Tibial nerve (tissue), 4 donors: ENCODE data around the gene HRH4. TPM values are rescaled to one million over a fixed set of nuclear protein-coding genes. Genes with fewer than 3 reads are reported as not detected.

Source experiments
- DNase-seq, 2 donors: peaks; one replicate each; pipeline ENCODE4 v3.0.0-alpha.2; 2019; ENCODE audit warnings: low spot score in 2 of 2
- H3K27ac ChIP-seq, 4 donors: fragments of 200-600 bp; sonication (generic) in 3 of 4; one replicate each; pipeline ENCODE4 v1.5.1; 2017 to 2019; ENCODE audit warnings: mild to moderate bottlenecking in 1 of 4
- H3K27me3 ChIP-seq, 2 donors: fragments of 200-600 bp; sonication (generic) in 1 of 2; one replicate each; pipeline versions ENCODE4 v1.5.1 to v1.6.0; 2017 to 2019
- H3K36me3 ChIP-seq, 3 donors: fragments of 200-600 bp; sonication (generic); one replicate each; pipeline ENCODE4 v1.5.1; 2018 to 2019
- H3K4me1 ChIP-seq, 4 donors: fragments of 200-600 bp; sonication (generic) in 3 of 4; one replicate each; pipeline ENCODE4 v1.5.1; 2017 to 2019
- H3K4me3 ChIP-seq, 4 donors: fragments of 200-600 bp; sonication (generic) in 3 of 4; one replicate each; pipeline ENCODE4 v1.5.1; 2017 to 2019; ENCODE audit warnings: mild to moderate bottlenecking in 1 of 4, moderate library complexity in 1 of 4
- H3K9me3 ChIP-seq, 4 donors: fragments of 200-600 bp; sonication (generic) in 3 of 4; one replicate each; pipeline ENCODE4 v1.5.1; 2017 to 2019
- EP300 ChIP-seq, 2 donors: sonication (generic); formaldehyde crosslinking; IDR thresholded peaks; one replicate each; pipeline ENCODE4 v1.6.1; 2017; ENCODE audit warnings: antibody characterized with exemption in 2 of 2, mild to moderate bottlenecking in 1 of 2
- POLR2A ChIP-seq, 2 donors: fragments of 450-650 bp; IDR thresholded peaks; one replicate each; pipeline ENCODE4 v1.6.1; 2017; ENCODE audit warnings: antibody characterized with exemption in 2 of 2, mild to moderate bottlenecking in 2 of 2, moderate library complexity in 2 of 2
- WGBS, 2 donors: methylation state at CpG; one replicate each; pipeline ENCODE4 v1.1.5; 2018; 5-methylcytosine and 5-hydroxymethylcytosine counted together
- total RNA-seq, 4 donors: library from RNA; depleted of rRNA; stranded (reverse); fragments of >200 nt; gene quantifications; one replicate each; pipeline ENCODE4 v1.1.0, GENCODE V29; 2016
- TF ChIP-seq, protein P1 (sequence below), 5 experiments: fragments of 200-600 bp in 3 of 5; fragments of 450-650 bp in 2 of 5; sonication (generic) in 3 of 5; IDR thresholded peaks; one replicate each; pipeline ENCODE4 v1.5.1; 2016 to 2019; ENCODE audit warnings: antibody characterized with exemption in 5 of 5, mild to moderate bottlenecking in 3 of 5, moderate library complexity in 2 of 5

The HRH4 gene
- total RNA-seq, 4 donors from 2014 or later, result 0.60 TPM; not detected in 3

DNA sequence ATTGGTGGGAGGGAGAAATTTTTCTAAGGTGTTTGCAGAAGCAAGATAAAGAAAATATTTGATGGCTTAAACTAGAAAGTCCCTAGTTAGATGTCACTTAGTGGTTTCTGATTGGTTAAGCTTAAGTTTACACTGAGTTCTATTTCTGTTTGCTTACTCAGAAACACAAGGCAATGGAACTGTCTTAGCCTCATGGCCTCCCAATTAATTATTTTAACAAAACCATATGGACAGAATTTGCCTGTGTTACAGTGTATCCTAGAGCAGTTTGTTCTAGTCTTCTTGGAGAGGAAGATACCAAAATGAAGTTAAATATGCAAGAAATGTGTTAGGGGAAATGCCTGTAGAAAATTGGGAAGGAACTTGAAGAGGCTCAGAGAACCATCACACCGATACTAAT, 38.6 kb upstream of the HRH4 start:
- no peak for DNase-seq
- Histone ChIP-seq H3K27ac (no peak overlapping the region), H3K36me3 (no peaks in the 10 kb centered on the region), H3K4me3 (no peak overlapping the region), H3K27me3 (peaks cover 0 to 74% of the 10 kb centered on the region in 2 donors), H3K4me1 (no peaks in the 10 kb centered on the region), H3K9me3 (no peaks in the 10 kb centered on the region)
- TF ChIP-seq EP300 (IDR thresholded peaks at IDR 0.05) (no peak), POLR2A (IDR thresholded peaks at IDR 0.05) (no peak)
- TF ChIP-seq, protein P1, sequence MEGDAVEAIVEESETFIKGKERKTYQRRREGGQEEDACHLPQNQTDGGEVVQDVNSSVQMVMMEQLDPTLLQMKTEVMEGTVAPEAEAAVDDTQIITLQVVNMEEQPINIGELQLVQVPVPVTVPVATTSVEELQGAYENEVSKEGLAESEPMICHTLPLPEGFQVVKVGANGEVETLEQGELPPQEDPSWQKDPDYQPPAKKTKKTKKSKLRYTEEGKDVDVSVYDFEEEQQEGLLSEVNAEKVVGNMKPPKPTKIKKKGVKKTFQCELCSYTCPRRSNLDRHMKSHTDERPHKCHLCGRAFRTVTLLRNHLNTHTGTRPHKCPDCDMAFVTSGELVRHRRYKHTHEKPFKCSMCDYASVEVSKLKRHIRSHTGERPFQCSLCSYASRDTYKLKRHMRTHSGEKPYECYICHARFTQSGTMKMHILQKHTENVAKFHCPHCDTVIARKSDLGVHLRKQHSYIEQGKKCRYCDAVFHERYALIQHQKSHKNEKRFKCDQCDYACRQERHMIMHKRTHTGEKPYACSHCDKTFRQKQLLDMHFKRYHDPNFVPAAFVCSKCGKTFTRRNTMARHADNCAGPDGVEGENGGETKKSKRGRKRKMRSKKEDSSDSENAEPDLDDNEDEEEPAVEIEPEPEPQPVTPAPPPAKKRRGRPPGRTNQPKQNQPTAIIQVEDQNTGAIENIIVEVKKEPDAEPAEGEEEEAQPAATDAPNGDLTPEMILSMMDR (IDR thresholded peaks at IDR 0.05), result no peak
- WGBS, 2 donors, result 77 to 90% methylated on average over 1 of the region's 1 CpG

DNA sequence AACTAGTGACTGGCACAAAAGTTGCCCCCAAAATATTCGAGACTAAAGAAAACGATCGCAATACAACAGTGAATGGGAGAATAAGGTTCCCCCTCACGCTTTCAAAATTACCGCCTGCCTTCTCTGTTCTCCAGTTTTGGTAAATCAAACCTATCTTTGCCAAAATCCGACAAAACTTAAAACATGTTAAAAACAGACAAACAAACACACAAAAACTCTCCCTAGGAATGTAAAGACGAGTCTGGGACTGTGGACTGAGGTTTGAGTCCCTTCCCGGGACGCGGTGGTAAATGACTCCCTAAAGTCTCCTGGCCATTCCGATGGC, 34.4 kb upstream of the HRH4 start:
- TF ChIP-seq, protein P1 (IDR thresholded peaks at IDR 0.05), result no peak
- TF ChIP-seq POLR2A (IDR thresholded peaks at IDR 0.05), result no peak
- no peak for TF ChIP-seq EP300 (IDR thresholded peaks at IDR 0.05)
- 28 to 30% methylated on average over 11 of the region's 11 CpGs for WGBS, 2 donors
- Histone ChIP-seq H3K4me1 (peaks cover 0 to 14% (median 6%) of the 10 kb centered on the region in 4 donors), H3K4me3 (peak overlapping the region; percentile 66 to 85 (median 78)), H3K36me3 (peaks cover 0 to 13% (median 0%) of the 10 kb centered on the region in 3 donors), H3K9me3 (no peaks in the 10 kb centered on the region), H3K27ac (peak overlapping the region in 3 of 4 donors; percentile 72 to 86 (median 79)), H3K27me3 (peaks cover 0 to 34% of the 10 kb centered on the region in 2 donors)
- DNase-seq, result no peak

DNA sequence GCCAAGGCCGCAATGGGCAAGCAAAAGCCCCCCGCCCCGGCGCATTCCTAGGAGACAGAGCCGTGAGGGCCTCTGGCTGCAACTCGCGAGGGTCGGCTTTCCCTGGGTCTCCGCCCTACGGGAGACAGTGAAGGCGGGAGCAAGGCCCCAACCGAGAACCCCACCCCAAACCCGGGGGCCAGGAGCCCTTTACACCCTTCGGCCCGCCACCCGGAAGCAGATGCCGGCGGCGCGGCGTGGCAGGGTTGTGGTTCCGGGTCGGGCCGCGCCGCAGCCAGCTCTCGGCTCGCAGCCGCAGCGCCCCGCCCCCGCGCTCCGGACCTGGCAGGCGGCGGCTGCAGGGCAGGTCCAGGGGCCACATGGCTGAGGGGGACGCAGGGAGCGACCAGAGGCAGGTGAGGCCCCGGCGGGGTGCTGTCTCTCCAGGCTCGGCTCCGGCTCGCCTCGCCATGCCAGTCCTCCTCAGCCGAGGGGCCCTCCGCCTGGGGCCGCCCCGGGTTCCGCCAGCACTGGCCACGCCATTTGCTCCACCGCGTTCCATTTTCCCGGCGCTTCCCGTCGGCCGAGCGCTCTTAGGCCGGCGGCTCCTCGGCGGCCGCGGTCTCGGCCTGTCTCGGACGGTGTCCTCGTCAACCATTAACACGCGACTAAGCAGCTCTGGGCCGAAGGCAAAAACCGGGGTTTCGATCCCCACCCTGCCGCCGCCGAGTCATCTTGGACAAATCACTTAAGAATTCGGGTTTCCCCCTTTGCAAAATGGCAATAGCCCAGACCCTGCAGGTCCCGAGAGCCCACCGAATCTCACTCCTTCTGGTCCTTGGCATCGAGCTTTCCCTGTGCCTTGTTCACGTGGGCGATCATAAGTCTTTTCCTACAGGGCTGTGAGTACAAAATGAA, 33.8 kb upstream of the HRH4 start, which contains the start of gene IMPACT:
TSS of gene IMPACT (plus strand) at position 273 of the 897 bp plus-strand sequence. CDS start at position 360, 87 bp downstream.
- H3K4me1 ChIP-seq, result peaks cover 0 to 14% (median 6%) of the 10 kb centered on the region in 4 donors
- peak; percentile 47 to 67 for DNase-seq
- peaks cover 0 to 19% (median 0%) of the 10 kb centered on the region in 3 donors for H3K36me3 ChIP-seq
- peak within 1 kb of the TSS; percentile 66 to 85 (median 78) for H3K4me3 ChIP-seq
- peak within 1 kb of the TSS; percentile 32 to 86 (median 76) for H3K27ac ChIP-seq
- H3K9me3 ChIP-seq, result no peaks in the 10 kb centered on the region
- peak in 1 of 2 donors; percentile 50 for TF ChIP-seq EP300 (IDR thresholded peaks at IDR 0.05)
- TF ChIP-seq, protein P1 (IDR thresholded peaks at IDR 0.05), result no peak
- peak in 1 of 2 donors; percentile 37 for TF ChIP-seq POLR2A (IDR thresholded peaks at IDR 0.05)
- 1% methylated on average over 61 to 80 of the region's 82 CpGs for WGBS, 2 donors
- peaks cover 0 to 28% of the 10 kb centered on the region in 2 donors for H3K27me3 ChIP-seq

DNA sequence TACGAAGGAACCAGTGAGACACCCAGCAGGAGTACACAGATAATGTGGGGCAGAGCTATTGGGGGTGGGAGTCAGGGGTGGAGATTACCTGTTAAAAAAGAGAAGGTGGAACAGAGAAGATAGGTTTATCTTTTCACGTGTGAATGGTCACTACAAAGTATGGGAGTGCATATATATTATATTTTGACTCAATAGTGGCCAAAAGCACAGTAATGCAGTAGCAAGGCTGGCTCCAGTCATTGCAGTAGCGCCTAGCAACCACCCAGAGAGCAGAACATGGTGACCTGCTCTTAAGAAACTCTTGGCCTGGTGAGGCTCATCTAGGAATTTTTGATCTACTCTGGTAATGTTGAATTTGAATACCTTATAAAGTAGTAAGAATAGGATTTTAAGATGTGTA, 33.0 kb upstream of the HRH4 start:
- Histone ChIP-seq H3K4me3 (peak overlapping the region in 2 of 4 donors; percentile 76 to 79), H3K9me3 (no peaks in the 10 kb centered on the region), H3K4me1 (peaks cover 0 to 14% (median 6%) of the 10 kb centered on the region in 4 donors), H3K36me3 (peaks cover 0 to 26% (median 0%) of the 10 kb centered on the region in 3 donors), H3K27me3 (peaks cover 0 to 22% of the 10 kb centered on the region in 2 donors), H3K27ac (no peak overlapping the region)
- no peak for TF ChIP-seq POLR2A (IDR thresholded peaks at IDR 0.05)
- no peak for TF ChIP-seq EP300 (IDR thresholded peaks at IDR 0.05)
- TF ChIP-seq, protein P1 (IDR thresholded peaks at IDR 0.05), result no peak
- no peak for DNase-seq
- 42 to 47% methylated on average over 3 of the region's 3 CpGs for WGBS, 2 donors

DNA sequence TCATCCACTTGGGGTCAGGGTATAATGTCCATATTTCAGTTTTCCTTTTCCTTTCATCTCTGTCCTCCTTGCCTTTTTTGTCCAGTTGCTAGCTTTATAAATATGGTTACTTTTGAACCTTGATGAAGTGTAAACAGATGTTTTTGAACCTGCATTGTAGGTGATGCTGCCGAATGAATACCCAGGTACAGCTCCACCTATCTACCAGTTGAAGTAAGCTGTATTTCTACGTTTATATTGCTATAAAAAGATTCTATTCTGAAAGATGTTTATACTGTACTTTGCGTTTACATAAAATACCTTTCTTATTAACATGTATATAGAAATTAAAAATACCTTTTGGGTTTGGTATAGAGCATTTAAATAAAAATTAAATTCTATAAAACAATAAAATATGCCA, 31.7 kb upstream of the HRH4 start:
- H3K9me3 ChIP-seq, result no peaks in the 10 kb centered on the region
- peaks cover 0 to 35% (median 0%) of the 10 kb centered on the region in 3 donors for H3K36me3 ChIP-seq
- H3K27ac ChIP-seq, result no peak overlapping the region
- 84 to 95% methylated on average over 3 of the region's 3 CpGs for WGBS, 2 donors
- no peak overlapping the region for H3K4me3 ChIP-seq
- peaks cover 0 to 14% (median 6%) of the 10 kb centered on the region in 4 donors for H3K4me1 ChIP-seq
- peaks cover 0 to 15% of the 10 kb centered on the region in 2 donors for H3K27me3 ChIP-seq
- DNase-seq, result no peak
- TF ChIP-seq, protein P1 (IDR thresholded peaks at IDR 0.05), result peak in 1 of 5 experiments; percentile 4
- TF ChIP-seq EP300 (IDR thresholded peaks at IDR 0.05) (no peak), POLR2A (IDR thresholded peaks at IDR 0.05) (no peak)
